Colonic mucosa (tissue), 4 donors: Measurements from ENCODE around the gene SCAMP4. TPM values are rescaled to one million over a fixed set of nuclear protein-coding genes. Genes with fewer than 3 reads are reported as not detected.

Experiments
- DNase-seq: peaks from one replicate; pipeline ENCODE4 v3.0.0-alpha.2; 2020
- H3K27ac ChIP-seq: fragments of 200-600 bp; one replicate; pipeline ENCODE4 v1.8.0; 2021
- H3K27me3 ChIP-seq: fragments of 200-600 bp; one replicate; pipeline ENCODE4 v1.8.0; 2021
- H3K36me3 ChIP-seq: fragments of 200-600 bp; one replicate; pipeline ENCODE4 v1.8.0; 2021
- H3K4me1 ChIP-seq: fragments of 200-600 bp; one replicate; pipeline ENCODE4 v1.8.0; 2021; ENCODE audit warnings: mild to moderate bottlenecking
- H3K4me3 ChIP-seq: fragments of 200-600 bp; one replicate; pipeline ENCODE4 v1.8.0; 2021
- H3K9ac ChIP-seq, 2 donors: one replicate each; pipeline ENCODE4 v1.7.0; 2013; ENCODE audit warnings: control low read depth in 2 of 2, low read depth in 2 of 2, low read length in 2 of 2
- H3K9me3 ChIP-seq: fragments of 200-600 bp; one replicate; pipeline ENCODE4 v1.8.0; 2021
- intact Hi-C: fragments of 100-400 bp; cut with DNase I; formaldehyde crosslinking; loops from one replicate; pipeline ENCODE4 v1.14.1; 2022
- total RNA-seq, 2 donors: library from RNA; stranded (reverse); fragmentation: NEBNext Ultra II Directional in 1 of 2; extraction: Animal tissue kit (Norgen Biotek cat#: 25700) in 1 of 2; gene quantifications; one replicate each; pipeline ENCODE4 v1.2.1, GENCODE V29; 2021
- TF ChIP-seq, protein P1 (sequence below): fragments of 200-600 bp; IDR thresholded peaks from one replicate; pipeline ENCODE4 v1.8.0; 2022; ENCODE audit warnings: antibody characterized with exemption, mild to moderate bottlenecking
- donor health status: healthy.
- donor health status: DM: no; HTN: no; CAD: no.
- donor health status: DM: no; HTN: no; CAD: no.

SCAMP4 gene
- total RNA-seq, 2 donors from 2014 or later = 57.4 to 91.8 TPM

DNA sequence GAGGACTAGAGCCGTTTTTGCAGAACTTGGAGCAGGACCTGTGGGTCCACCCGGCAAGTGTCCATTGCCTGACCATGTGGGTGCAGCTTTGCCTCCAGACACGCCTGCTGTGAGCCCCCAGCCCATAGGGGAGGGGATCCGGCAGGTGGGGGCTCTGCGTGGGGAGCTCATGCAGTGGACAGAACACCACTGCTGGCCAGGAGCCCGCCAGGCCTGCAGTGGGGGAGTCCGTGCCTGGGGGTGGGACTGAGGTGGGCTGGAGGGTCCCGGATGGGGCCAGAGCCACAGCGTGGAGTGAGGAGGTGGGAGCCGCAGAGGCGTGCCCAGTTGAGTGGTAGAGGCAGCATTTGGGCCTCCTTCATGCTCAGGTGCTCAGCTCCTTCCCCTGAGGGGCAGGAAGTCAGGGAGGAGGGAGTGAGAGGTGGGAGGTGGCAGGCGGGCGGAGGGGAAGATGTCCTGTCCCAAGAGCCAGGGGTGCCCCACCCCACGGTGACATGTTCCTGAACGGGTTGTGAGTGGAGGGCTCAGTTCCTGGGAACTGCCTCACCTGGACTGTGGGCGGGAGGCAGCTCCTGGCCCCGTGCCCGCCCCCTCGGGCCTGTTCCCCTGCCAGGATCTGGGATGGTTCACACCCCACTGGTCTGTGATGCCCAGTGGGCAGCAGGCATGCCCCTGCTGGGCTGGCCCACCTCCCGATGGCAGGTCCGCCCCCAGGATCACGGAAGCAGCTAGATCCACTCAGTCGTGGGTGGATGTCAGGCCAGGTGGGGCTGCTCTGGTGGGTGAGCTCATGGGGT lies 8.8 kb downstream of the SCAMP4 start:
- Histone ChIP-seq H3K9ac (no peak overlapping the region), H3K36me3 (peaks cover 11% of the 10 kb centered on the region), H3K4me1 (peaks cover 4% of the 10 kb centered on the region)

GRCh38 chr19:1914826-1915341 lies 9.7 kb downstream of the SCAMP4 start:
- H3K27ac ChIP-seq = no peak overlapping the region
- TF ChIP-seq, protein P1, sequence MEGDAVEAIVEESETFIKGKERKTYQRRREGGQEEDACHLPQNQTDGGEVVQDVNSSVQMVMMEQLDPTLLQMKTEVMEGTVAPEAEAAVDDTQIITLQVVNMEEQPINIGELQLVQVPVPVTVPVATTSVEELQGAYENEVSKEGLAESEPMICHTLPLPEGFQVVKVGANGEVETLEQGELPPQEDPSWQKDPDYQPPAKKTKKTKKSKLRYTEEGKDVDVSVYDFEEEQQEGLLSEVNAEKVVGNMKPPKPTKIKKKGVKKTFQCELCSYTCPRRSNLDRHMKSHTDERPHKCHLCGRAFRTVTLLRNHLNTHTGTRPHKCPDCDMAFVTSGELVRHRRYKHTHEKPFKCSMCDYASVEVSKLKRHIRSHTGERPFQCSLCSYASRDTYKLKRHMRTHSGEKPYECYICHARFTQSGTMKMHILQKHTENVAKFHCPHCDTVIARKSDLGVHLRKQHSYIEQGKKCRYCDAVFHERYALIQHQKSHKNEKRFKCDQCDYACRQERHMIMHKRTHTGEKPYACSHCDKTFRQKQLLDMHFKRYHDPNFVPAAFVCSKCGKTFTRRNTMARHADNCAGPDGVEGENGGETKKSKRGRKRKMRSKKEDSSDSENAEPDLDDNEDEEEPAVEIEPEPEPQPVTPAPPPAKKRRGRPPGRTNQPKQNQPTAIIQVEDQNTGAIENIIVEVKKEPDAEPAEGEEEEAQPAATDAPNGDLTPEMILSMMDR = no peak
- H3K36me3 ChIP-seq = peaks cover 11% of the 10 kb centered on the region
- H3K4me1 ChIP-seq = no peaks in the 10 kb centered on the region
- DNase-seq = no peak
- no peaks in the 10 kb centered on the region for H3K27me3 ChIP-seq
- H3K4me3 ChIP-seq = no peak overlapping the region
- no peaks in the 10 kb centered on the region for H3K9me3 ChIP-seq
- no peak overlapping the region for H3K9ac ChIP-seq
- intact Hi-C loops = no loop called here

More for the DNA sequence above, 8.8 kb downstream of the SCAMP4 start:
- no peak for DNase-seq
- H3K27ac ChIP-seq = no peak overlapping the region
- intact Hi-C loops = no loop called here
- no peak overlapping the region for H3K4me3 ChIP-seq
- no peaks in the 10 kb centered on the region for H3K27me3 ChIP-seq
- no peaks in the 10 kb centered on the region for H3K9me3 ChIP-seq
- TF ChIP-seq, protein P1 = no peak

DNA sequence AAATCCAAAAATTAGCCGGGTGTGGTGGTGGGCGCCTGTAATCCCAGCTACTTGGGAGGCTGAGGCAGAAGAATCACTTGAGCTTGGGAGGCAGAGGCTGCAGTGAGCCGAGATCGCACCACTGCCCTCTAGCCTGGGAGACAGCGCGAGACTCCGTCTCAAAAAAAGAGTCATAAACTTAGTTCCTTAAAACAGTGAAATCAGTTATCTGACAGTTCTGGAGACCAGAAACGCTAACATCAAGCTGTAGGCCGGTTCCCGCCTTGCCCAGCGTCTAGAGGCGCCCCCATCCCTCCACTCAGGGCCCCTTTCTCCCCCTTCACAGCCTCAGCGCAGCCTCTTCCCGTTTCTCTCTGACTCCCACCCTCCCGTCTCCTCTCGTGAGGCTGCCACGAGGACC lies 11.9 kb downstream of the SCAMP4 start:
- no peak overlapping the region for H3K4me3 ChIP-seq
- intact Hi-C loops = no loop called here
- no peaks in the 10 kb centered on the region for H3K4me1 ChIP-seq
- TF ChIP-seq, protein P1 = no peak
- no peaks in the 10 kb centered on the region for H3K9me3 ChIP-seq
- peaks cover 11% of the 10 kb centered on the region for H3K36me3 ChIP-seq
- no peaks in the 10 kb centered on the region for H3K27me3 ChIP-seq
- DNase-seq = no peak
- no peak overlapping the region for H3K9ac ChIP-seq
- H3K27ac ChIP-seq = no peak overlapping the region

GRCh38 chr19:1917926-1918325 lies 12.7 kb downstream of the SCAMP4 start:
- Histone ChIP-seq H3K9ac (no peak overlapping the region), H3K36me3 (peaks cover 7% of the 10 kb centered on the region), H3K4me1 (no peaks in the 10 kb centered on the region), H3K4me3 (no peak overlapping the region), H3K27me3 (no peaks in the 10 kb centered on the region), H3K27ac (no peak overlapping the region), H3K9me3 (no peaks in the 10 kb centered on the region)
- DNase-seq = no peak
- intact Hi-C loops = no loop called here
- TF ChIP-seq, protein P1 = no peak

DNA sequence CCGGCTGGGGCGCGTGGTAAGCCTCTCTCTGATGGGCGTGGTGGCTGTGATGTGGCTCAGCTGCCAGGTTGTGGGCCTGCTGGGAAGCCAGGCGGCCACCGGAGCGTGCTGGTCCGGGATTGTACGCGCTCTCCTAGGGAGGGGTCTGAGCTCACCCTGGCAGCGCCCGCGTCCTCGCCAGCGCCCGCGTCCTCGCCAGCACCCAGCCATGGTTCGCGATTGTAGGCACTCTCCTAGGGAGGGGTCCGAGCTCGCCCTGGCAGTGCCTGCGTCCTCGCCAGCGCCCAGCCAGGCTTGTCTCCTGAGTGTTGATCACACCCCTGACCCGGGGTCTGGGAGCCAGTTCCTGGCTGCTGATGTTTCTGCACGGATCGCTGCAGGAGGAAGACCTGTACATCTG lies 13.8 kb downstream of the SCAMP4 start:
- no peaks in the 10 kb centered on the region for H3K36me3 ChIP-seq
- no peaks in the 10 kb centered on the region for H3K4me1 ChIP-seq
- H3K9ac ChIP-seq = no peak overlapping the region
- H3K27me3 ChIP-seq = no peaks in the 10 kb centered on the region
- intact Hi-C loops = no loop called here
- no peak overlapping the region for H3K4me3 ChIP-seq
- H3K27ac ChIP-seq = no peak overlapping the region
- no peak for DNase-seq
- H3K9me3 ChIP-seq = no peaks in the 10 kb centered on the region
- TF ChIP-seq, protein P1 = no peak
